ENCODE measurements around the gene SNX3.
A peak's percentile ranks its signal among the peaks of the same experiment; 100 is the strongest.

The SNX3 gene

DNA sequence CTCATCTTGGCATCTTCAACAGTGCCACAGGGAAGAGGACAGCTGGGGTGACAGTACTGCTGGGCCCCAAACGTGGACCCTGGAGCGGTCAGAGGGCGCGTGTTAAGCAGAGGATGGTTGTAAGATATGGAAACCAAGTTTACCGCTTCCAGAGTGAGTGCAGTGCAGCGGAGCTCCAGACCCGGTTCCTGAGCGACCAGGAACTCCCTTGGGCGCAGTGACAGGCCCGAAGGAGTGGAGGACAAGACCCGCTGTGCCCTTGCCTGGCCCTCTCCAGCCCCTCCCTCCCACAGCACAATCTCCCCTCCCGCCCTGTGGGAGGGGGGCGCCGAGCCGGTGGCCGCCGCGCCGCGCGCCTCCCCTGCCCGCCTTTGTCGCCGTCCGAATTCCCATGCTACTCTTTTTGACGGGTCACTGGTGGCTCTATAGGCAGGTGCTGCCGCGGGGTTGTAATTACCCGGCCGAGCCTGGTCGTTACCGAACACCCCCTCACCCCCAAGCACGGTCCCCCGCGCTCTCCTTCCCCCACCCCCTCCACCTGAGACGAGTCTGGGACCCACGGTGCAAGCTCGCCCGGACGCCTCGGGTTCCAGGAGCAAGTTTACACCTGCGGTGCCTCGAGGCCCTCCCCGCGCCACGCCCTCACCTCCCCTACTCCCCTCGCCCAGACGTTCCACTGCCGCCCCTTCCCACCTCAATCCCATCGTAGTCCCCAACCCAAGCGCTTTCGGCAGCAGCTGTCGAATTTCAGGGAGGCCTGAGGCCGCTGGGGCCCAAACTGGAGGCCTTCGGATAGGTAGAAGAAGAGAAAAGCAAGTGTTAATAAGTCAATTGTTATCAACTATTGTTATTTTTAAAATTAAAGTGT lies 91.1 kb downstream of the SNX3 start:
- Histone ChIP-seq H3K27me3 (ENCODE audit: control insufficient read depth, insufficient read depth, low read length) (peaks cover 100% of the 10 kb centered on the region), H3K27ac (ENCODE audit: low read depth, low read length) (no peak overlapping the region), H3K4me3 (ENCODE audit: low read depth, low read length) (no peak overlapping the region), H3K9me3 (ENCODE audit: control insufficient read depth, insufficient read depth, low read length) (no peaks in the 10 kb centered on the region), H3K4me1 (ENCODE audit: control insufficient read depth, insufficient read depth, low read length) (peaks cover 47% of the 10 kb centered on the region), H3K36me3 (ENCODE audit: control insufficient read depth, insufficient read depth, low read length) (no peaks in the 10 kb centered on the region), H3K9ac (ENCODE audit: low read depth, low read length) (no peak overlapping the region)

DNA sequence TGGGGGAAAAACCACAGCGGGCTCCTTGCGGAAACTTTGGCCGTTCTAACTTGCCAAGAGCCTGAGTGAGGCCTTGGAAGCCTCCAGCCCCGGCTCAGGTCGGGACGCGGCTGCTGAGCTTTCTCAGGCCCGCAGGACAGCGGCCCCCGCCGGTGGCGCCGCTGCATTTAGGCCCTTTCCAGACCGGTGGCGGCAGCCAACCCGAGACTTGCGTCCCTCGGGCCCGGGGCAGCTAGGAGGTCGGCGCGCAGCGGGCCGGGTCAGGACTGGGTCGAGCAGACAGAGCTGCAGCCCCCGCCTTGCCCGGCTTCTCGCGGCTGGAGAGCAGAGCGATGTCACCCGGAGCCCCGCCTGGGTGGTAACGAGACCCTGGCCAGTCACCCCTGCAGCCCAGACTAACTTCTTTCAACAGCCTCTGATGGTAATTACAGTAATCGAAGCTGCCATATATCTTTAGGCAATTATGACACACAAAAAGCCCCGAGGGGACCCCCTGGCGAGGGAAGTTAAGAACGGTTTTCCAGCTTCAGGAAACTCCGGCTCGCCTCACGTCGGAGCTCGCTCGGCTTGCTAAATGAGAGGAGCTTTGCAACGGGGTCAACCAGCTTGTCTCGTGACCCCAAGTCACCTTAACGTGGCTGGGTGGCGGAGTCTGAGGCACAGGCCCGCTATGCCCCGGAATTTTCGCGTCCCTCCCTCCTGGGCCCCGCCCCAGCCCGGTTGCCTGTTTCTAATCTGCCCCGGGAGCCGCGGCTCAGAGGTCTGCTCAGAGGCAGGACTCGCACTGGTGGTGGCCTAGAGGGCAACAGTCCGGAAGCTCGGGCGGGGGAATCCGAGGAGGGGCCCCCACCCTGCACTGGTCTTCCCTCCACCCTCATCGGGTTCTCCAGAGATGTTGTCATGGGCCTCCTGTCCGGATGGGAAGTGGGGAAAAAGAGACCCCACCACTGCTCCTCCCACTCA lies 92.1 kb downstream of the SNX3 start:
- H3K9me3 ChIP-seq (ENCODE audit: control insufficient read depth, insufficient read depth, low read length) = no peaks in the 10 kb centered on the region
- no peaks in the 10 kb centered on the region for H3K36me3 ChIP-seq (ENCODE audit: control insufficient read depth, insufficient read depth, low read length)
- H3K4me1 ChIP-seq (ENCODE audit: control insufficient read depth, insufficient read depth, low read length) = peaks cover 49% of the 10 kb centered on the region
- peak overlapping the region; percentile 42; the same call in 1 of the 2 replicates for H3K4me3 ChIP-seq (ENCODE audit: low read depth, low read length)
- peaks cover 100% of the 10 kb centered on the region for H3K27me3 ChIP-seq (ENCODE audit: control insufficient read depth, insufficient read depth, low read length)
- H3K27ac ChIP-seq (ENCODE audit: low read depth, low read length) = no peak overlapping the region
- no peak overlapping the region for H3K9ac ChIP-seq (ENCODE audit: low read depth, low read length)

GRCh38 chr6:108168090-108168463 lies 92.8 kb downstream of the SNX3 start:
- Histone ChIP-seq H3K27ac (ENCODE audit: low read depth, low read length) (no peak overlapping the region), H3K4me1 (ENCODE audit: control insufficient read depth, insufficient read depth, low read length) (peaks cover 49% of the 10 kb centered on the region), H3K9ac (ENCODE audit: low read depth, low read length) (no peak overlapping the region), H3K9me3 (ENCODE audit: control insufficient read depth, insufficient read depth, low read length) (no peaks in the 10 kb centered on the region), H3K4me3 (ENCODE audit: low read depth, low read length) (peak overlapping the region; percentile 42), H3K27me3 (ENCODE audit: control insufficient read depth, insufficient read depth, low read length) (peaks cover 100% of the 10 kb centered on the region), H3K36me3 (ENCODE audit: control insufficient read depth, insufficient read depth, low read length) (no peaks in the 10 kb centered on the region)

- Histone ChIP-seq H3K9ac (ENCODE audit: low read depth, low read length) (no peak overlapping the region), H3K27ac (ENCODE audit: low read depth, low read length) (no peak overlapping the region), H3K4me1 (ENCODE audit: control insufficient read depth, insufficient read depth, low read length) (peaks cover 49% of the 10 kb centered on the region), H3K36me3 (ENCODE audit: control insufficient read depth, insufficient read depth, low read length) (no peaks in the 10 kb centered on the region), H3K9me3 (ENCODE audit: control insufficient read depth, insufficient read depth, low read length) (no peaks in the 10 kb centered on the region), H3K4me3 (ENCODE audit: low read depth, low read length) (peak overlapping the region; percentile 42), H3K27me3 (ENCODE audit: control insufficient read depth, insufficient read depth, low read length) (peaks cover 100% of the 10 kb centered on the region)
These were observed 93.3 kb downstream of the SNX3 start for GRCh38 chr6:108167449-108168089.

DNA sequence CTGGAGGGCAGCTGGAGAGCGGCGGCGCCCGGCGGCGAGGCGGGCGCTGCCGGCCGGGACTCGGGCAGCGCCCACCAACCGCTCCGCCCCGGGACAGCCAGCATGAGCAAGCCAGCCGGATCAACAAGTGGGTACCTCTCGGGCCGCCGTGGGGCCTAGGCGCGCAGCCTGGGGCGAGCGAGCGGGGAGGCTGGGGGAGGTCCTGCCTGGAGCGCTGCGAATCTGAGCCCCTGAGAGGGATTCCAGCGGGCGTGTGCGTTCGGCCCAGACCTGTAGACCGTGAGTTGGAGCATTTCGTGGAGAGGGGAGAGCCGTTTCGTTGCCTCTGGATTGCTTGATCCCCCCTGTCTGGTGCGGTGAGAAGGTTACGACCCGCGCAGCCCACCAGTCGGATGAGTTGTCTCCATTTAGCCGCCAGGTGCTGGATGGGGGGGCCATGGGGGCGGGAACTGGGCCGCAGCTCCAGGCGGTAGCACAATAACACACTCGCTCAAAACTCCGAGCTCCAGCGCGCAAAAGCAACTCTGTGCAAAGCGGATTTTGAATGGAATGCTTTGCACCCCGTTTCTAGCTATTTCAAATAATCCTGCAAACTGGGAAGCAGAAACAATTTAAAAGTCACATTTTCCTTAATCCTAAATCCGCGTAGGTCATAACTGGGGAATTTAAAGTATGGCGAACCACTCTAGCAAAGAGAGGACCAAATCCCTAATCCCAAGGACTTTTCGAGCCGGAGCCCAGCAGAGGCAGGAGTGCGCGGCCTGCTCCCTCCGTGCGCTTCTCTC lies 94.0 kb downstream of the SNX3 start:
- Histone ChIP-seq H3K4me3 (ENCODE audit: low read depth, low read length) (peak overlapping the region; percentile 42), H3K27me3 (ENCODE audit: control insufficient read depth, insufficient read depth, low read length) (peaks cover 100% of the 10 kb centered on the region), H3K27ac (ENCODE audit: low read depth, low read length) (no peak overlapping the region), H3K9ac (ENCODE audit: low read depth, low read length) (no peak overlapping the region), H3K36me3 (ENCODE audit: control insufficient read depth, insufficient read depth, low read length) (no peaks in the 10 kb centered on the region), H3K9me3 (ENCODE audit: control insufficient read depth, insufficient read depth, low read length) (no peaks in the 10 kb centered on the region), H3K4me1 (ENCODE audit: control insufficient read depth, insufficient read depth, low read length) (peaks cover 45% of the 10 kb centered on the region)

- Histone ChIP-seq H3K4me3 (ENCODE audit: low read depth, low read length) (peak within 1 kb of the TSS; percentile 55), H3K36me3 (ENCODE audit: control insufficient read depth, insufficient read depth, low read length) (no peaks in the 10 kb centered on the region), H3K4me1 (ENCODE audit: control insufficient read depth, insufficient read depth, low read length) (peaks cover 41% of the 10 kb centered on the region), H3K27me3 (ENCODE audit: control insufficient read depth, insufficient read depth, low read length) (peaks cover 100% of the 10 kb centered on the region), H3K9ac (ENCODE audit: low read depth, low read length) (no peak within 1 kb of the TSS), H3K9me3 (ENCODE audit: control insufficient read depth, insufficient read depth, low read length) (no peaks in the 10 kb centered on the region), H3K27ac (ENCODE audit: low read depth, low read length) (no peak within 1 kb of the TSS)
These were observed 94.9 kb downstream of the SNX3 start, which contains the start of gene NR2E1 for GRCh38 chr6:108165714-108166663. NR2E1 (plus strand) TSS chr6:108166022; CDS start chr6:108166766, 744 bp downstream.

DNA sequence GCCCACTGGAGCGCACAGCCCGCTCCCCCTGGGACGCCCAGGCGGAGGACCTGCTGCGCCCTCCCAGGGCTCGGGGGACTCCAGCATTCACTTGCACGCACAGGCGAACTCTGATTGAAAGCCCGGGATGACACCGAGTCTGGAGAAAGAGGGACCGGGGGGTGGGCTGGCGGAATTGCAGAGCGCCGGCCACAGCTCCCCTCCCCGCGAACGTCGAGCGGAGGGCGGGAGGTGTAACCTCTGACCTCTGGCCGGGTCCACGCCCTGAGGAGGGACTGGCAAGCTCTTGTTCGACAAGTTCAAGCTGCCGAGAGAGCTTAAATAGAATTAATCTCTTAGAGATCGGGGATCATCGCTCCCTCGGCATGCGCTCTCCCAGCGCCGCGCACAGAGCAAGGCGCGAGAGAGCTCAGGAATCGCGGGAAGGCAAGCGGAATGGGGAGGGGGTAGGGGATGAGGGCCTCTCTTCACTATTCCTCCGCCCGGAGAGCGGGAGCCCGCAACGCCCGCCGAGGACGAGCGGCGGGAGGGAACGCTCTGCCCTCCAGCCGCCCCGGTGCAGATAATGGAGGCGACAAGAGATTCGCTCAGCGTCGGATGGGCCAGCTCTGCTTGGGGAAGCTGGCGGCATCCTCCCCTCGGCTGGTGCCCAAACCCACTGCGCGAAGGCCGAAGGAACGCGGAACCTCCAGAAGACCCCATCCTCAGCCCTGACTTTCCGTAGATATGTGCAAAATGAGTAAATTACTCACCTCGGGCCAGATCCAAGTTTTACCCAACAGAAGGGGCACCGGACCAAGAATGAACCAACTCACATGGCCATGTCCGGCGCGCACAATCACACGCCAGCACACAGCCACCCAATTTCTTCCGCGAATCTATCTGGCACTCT lies 95.8 kb downstream of the SNX3 start:
- peak overlapping the region; percentile 55 for H3K4me3 ChIP-seq (ENCODE audit: low read depth, low read length)
- no peaks in the 10 kb centered on the region for H3K9me3 ChIP-seq (ENCODE audit: control insufficient read depth, insufficient read depth, low read length)
- H3K27me3 ChIP-seq (ENCODE audit: control insufficient read depth, insufficient read depth, low read length) = peaks cover 100% of the 10 kb centered on the region
- H3K9ac ChIP-seq (ENCODE audit: low read depth, low read length) = no peak overlapping the region
- no peaks in the 10 kb centered on the region for H3K36me3 ChIP-seq (ENCODE audit: control insufficient read depth, insufficient read depth, low read length)
- H3K4me1 ChIP-seq (ENCODE audit: control insufficient read depth, insufficient read depth, low read length) = peaks cover 46% of the 10 kb centered on the region
- H3K27ac ChIP-seq (ENCODE audit: low read depth, low read length) = no peak overlapping the region

DNA sequence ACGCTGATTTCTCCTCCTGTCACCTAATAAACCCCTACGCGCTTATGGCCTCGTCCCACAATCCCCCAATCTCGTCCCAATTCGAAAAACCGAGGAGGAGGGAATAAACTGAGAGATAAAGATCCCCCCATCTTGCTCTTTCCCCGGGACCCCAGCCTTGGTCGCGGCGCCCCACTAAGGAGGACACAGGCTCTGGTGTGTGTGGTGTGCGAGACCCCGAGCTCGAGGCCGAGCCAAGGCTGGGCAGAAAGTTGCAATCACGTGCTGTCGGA lies 96.4 kb downstream of the SNX3 start:
- Histone ChIP-seq H3K4me3 (ENCODE audit: low read depth, low read length) (peak overlapping the region; percentile 55), H3K27me3 (ENCODE audit: control insufficient read depth, insufficient read depth, low read length) (peaks cover 100% of the 10 kb centered on the region), H3K9ac (ENCODE audit: low read depth, low read length) (no peak overlapping the region), H3K27ac (ENCODE audit: low read depth, low read length) (no peak overlapping the region), H3K36me3 (ENCODE audit: control insufficient read depth, insufficient read depth, low read length) (no peaks in the 10 kb centered on the region), H3K9me3 (ENCODE audit: control insufficient read depth, insufficient read depth, low read length) (no peaks in the 10 kb centered on the region), H3K4me1 (ENCODE audit: control insufficient read depth, insufficient read depth, low read length) (peaks cover 45% of the 10 kb centered on the region)

All from HUES48 (cell line).